Measurements from ENCODE around the gene GPANK1.

The GPANK1 gene

GRCh38 chr6:31660381-31661261 is 4.2 kb downstream of the GPANK1 start, which contains the start of gene C6orf47 (continued):
- TF ChIP-seq ZNF510 (tag by site-specific recombination; IDR thresholded peaks at IDR 0.05; ENCODE audit: insufficient replicate concordance), result no peak
- no peak for TF ChIP-seq ZNF18 (tag by site-specific recombination; IDR thresholded peaks at IDR 0.05)
- no peak for TF ChIP-seq ZNF266 (tag by site-specific recombination; IDR thresholded peaks at IDR 0.05; ENCODE audit: low read depth)
- 0 out of 2 replicates have a peak, but pooled peaks have one; percentile 25 for TF ChIP-seq ZNF596 (tag by site-specific recombination; IDR thresholded peaks at IDR 0.05)
- no peak for TF ChIP-seq HIC1 (tag by site-specific recombination; IDR thresholded peaks at IDR 0.05)
- 0 out of 2 replicates have a peak, but pooled peaks have one; percentile 9 for TF ChIP-seq ZNF580 (tag by site-specific recombination; IDR thresholded peaks at IDR 0.05)
- TF ChIP-seq ZNF791 (tag by site-specific recombination; IDR thresholded peaks at IDR 0.05), result no peak
- peak; percentile 84 for TF ChIP-seq SP3 (tag by site-specific recombination; IDR thresholded peaks at IDR 0.05)
- no peak for TF ChIP-seq ZNF555 (tag by site-specific recombination; conservative IDR thresholded peaks at IDR 0.05)
- no peak for TF ChIP-seq ZNF621 (tag by site-specific recombination; IDR thresholded peaks at IDR 0.05)
- no peak for TF ChIP-seq ZNF707 (tag by site-specific recombination; IDR thresholded peaks at IDR 0.05)
- TF ChIP-seq AEBP2 (tag by site-specific recombination; IDR thresholded peaks at IDR 0.05; ENCODE audit: borderline replicate concordance), result no peak
- TF ChIP-seq TSHZ1 (tag by site-specific recombination; IDR thresholded peaks at IDR 0.05; ENCODE audit: borderline replicate concordance), result no peak
- TF ChIP-seq ZNF660 (tag by site-specific recombination; IDR thresholded peaks at IDR 0.05), result peak; percentile 88
- TF ChIP-seq ZNF138 (tag by site-specific recombination; IDR thresholded peaks at IDR 0.05; ENCODE audit: borderline replicate concordance), result no peak
- TF ChIP-seq ZBTB17 (tag by site-specific recombination; IDR thresholded peaks at IDR 0.05), result peak; percentile 38; the same call in 1 of the 2 replicates
- TF ChIP-seq ZNF645 (tag by site-specific recombination; IDR thresholded peaks at IDR 0.05), result no peak
- TF ChIP-seq CTCF (tag by site-specific recombination; IDR thresholded peaks at IDR 0.05), result no peak

Measured in HEK293 (cell line).